HG02588 (cell line): ENCODE data around the gene EBF3.

Experiments
- ATAC-seq: cut with Tn5 transposase; IDR thresholded peaks from one replicate; pipeline ENCODE4 v1.9.1; 2021; ENCODE audit warnings: mild to moderate bottlenecking, moderate library complexity; ENCODE audit not compliant: unreplicated experiment

The EBF3 gene

GRCh38 chr10:129811208-129811607 is 152.9 kb downstream of the EBF3 start:
- ATAC-seq, result no peak

GRCh38 chr10:129809841-129810240 is 154.2 kb downstream of the EBF3 start:
- no peak for ATAC-seq

- ATAC-seq, result no peak
These were observed 154.6 kb downstream of the EBF3 start for GRCh38 chr10:129809431-129809830.

GRCh38 chr10:129808092-129808983 is 155.7 kb downstream of the EBF3 start:
- no peak for ATAC-seq

GRCh38 chr10:129807211-129807610 is 156.9 kb downstream of the EBF3 start:
- ATAC-seq, result no peak

- no peak for ATAC-seq
These were observed 163.2 kb downstream of the EBF3 start for GRCh38 chr10:129800796-129801340.

GRCh38 chr10:129799942-129800341 is 164.1 kb downstream of the EBF3 start:
- ATAC-seq, result no peak

GRCh38 chr10:129796710-129797420 is 167.2 kb downstream of the EBF3 start:
- no peak for ATAC-seq

GRCh38 chr10:129793996-129794395 is 170.1 kb downstream of the EBF3 start:
- ATAC-seq, result no peak

- no peak for ATAC-seq
These were observed 170.6 kb downstream of the EBF3 start for GRCh38 chr10:129793479-129793878.

- no peak for ATAC-seq
These were observed 171.2 kb downstream of the EBF3 start for GRCh38 chr10:129792864-129793263.

- no peak for ATAC-seq
These were observed 171.9 kb downstream of the EBF3 start for GRCh38 chr10:129792141-129792540.

- no peak for ATAC-seq
These were observed 173.2 kb downstream of the EBF3 start for GRCh38 chr10:129790715-129791446.

GRCh38 chr10:129788215-129788614 is 175.9 kb downstream of the EBF3 start:
- ATAC-seq, result no peak

- ATAC-seq, result no peak
These were observed 176.5 kb downstream of the EBF3 start for GRCh38 chr10:129787557-129787956.

GRCh38 chr10:129786216-129786615 is 177.9 kb downstream of the EBF3 start:
- ATAC-seq, result no peak

- ATAC-seq, result no peak
These were observed 178.5 kb downstream of the EBF3 start for GRCh38 chr10:129785536-129785981.
